ENCODE results near the gene AQP2.

DNA sequence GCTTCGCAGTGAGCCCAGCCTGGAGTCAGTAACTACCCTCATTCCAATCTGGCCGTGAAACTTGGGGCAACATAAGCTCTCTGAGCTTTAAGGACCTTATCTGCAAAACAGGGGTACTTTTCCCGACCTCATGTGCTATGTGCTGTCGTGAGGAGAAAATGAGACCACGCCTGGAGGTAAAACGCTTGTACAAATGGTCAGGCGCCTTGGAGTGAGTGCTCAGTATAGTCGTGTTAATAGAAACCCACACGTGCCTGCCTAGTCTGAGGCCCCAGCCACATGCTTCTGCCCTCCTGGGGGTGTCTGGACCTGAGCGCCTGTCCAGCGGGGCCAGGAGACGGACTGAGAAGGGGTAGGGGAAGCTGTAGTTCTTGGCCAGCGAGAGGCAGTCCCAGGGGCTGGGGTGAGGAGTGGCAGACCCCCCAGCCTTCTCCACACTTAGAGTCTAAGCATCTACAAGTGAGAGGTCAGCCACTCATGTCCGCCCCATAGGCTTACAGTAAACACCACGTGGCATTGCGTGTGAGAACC is 16.0 kb downstream of the AQP2 start:
- TF ChIP-seq CTCF (IDR thresholded peaks at IDR 0.05), result no peak
- TF ChIP-seq POLR2A (IDR thresholded peaks at IDR 0.05), result no peak
